ENCODE results near the gene DCLRE1C.

GRCh38 chr10:14855453-14855852 is 98.4 kb downstream of the DCLRE1C start:
- no peak for TF ChIP-seq POLR2A (IDR thresholded peaks at IDR 0.05)
- TF ChIP-seq CTCF (IDR thresholded peaks at IDR 0.05), result no peak

All from testis (tissue), 2 donors.